ENCODE measurements around the gene MRPL1. TPM values are rescaled to one million over a fixed set of nuclear protein-coding genes. Genes with fewer than 3 reads are reported as not detected.
A peak's percentile ranks its signal among the peaks of the same experiment; 100 is the strongest.
"Not testable (repeated sequence)": the region's sequence is repeated elsewhere in the genome, so short reads cannot be mapped to it uniquely, and the experiment has no call there.

MRPL1 gene
- total RNA-seq, 1 donor from 2014 or later = 52.3 TPM

DNA sequence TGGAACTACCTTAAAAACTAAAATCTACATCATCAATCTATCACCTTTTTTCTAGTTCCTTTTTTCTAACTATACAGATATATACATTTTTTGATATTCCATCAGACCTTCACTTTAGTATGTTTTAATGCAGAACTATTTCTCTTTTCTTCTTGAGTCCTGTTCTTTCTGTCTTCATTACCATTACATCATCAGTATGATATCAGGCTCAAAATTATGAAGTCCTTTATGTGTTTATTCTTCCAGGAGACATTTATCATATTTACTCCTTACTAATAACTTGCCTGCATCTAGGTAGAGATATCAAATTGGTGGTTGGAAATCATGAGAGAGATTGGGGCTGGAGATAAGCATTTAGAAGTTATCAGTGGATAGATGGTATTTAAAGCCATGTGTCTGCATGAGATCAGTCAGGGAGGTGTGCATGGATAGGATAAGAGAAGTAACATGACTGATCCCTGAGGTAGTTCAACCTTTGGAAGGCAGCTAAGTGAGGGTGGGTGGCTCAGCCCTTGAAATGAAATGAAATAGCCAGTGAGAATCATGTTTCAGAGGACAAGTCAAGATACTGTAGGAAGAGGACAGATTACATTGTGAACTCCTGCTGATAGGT, 43.1 kb downstream of the MRPL1 start:
- intact Hi-C loops (cut with micrococcal nuclease) = no loop called here
- no peak for DNase-seq
- ATAC-seq = no peak

DNA sequence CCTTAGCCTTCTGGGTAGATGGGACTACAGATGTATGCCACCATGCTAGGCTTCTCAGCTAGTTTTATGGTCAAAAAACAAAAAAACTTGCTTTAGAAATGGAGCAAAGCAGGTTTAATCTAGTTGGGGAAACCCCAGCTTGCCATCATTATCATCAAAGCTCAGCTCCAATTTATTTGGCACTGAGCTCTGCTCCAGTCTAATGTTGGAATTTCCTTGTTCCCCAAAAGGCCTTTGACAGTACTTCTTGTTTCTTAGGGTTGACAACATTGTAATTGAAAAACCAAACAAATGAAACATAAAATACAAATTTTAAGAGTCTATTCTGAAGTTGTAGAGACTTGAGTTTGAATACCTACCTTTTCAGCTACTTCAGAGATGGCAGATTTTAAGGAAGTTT, 48.0 kb downstream of the MRPL1 start:
- DNase-seq (no peak), ATAC-seq (no peak)
- intact Hi-C loops (cut with micrococcal nuclease) = no loop called here

GRCh38 chr4:77911091-77911490, 48.5 kb downstream of the MRPL1 start:
- ATAC-seq = no peak
- DNase-seq = no peak
- intact Hi-C loops (cut with micrococcal nuclease) = no loop called here

DNA sequence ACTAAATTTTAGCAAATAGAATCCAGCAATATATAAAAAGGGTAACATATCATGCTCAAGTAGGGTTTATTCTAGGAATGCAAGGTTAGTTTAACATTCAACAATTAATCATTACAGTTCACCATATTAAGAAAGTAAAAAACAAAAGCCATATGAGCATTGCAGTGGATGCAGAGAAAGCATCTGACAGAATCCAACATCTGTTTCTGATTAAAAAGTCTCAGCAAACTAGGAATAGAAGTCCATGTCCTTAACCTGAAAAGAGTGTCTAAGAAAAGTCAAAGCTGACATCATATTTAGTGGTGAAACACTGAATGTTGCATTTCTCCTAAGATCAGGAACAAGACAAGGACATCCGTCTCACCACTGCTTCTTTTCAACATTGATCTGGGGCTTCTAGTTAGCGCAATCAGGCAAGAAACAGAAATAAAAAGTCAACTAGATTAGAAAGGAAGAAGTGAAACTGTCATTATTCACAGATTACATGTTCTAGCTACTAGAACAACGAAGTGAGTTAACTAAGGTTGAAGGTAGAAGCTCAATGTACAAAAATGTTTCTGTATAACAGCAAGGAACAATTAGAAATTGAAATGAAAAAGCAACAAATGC, 49.3 kb downstream of the MRPL1 start:
- intact Hi-C loops (cut with micrococcal nuclease) = no loop called here
- no peak for ATAC-seq
- no peak for DNase-seq

- intact Hi-C loops (cut with micrococcal nuclease) = no loop called here
- DNase-seq (no peak), ATAC-seq (no peak)
Observed at GRCh38 chr4:77913348-77913747, 50.7 kb downstream of the MRPL1 start.

DNA sequence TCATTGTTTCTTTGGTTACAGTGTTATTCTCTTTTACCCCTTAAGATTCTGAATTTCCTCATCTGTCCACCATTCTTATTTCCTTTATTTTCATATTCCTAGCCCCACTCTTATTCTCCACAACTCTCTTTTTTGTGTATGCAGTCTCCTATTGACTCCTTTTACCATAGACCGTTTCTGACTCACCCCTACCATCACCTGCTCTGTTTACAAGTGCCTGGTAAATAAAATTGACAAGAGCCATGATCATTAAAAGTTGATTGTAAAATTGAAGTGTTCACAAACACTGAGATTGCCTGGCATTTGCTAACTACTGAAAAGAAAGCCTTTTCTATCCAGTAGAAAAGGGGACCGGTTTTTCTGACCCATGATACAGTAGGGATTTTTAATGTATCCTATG, 54.4 kb downstream of the MRPL1 start:
- ATAC-seq = no peak
- intact Hi-C loops (cut with micrococcal nuclease) = no loop called here
- no peak for DNase-seq

GRCh38 chr4:77917601-77918000, 55.0 kb downstream of the MRPL1 start:
- DNase-seq (no peak), ATAC-seq (no peak)
- intact Hi-C loops (cut with micrococcal nuclease) = no loop called here

DNA sequence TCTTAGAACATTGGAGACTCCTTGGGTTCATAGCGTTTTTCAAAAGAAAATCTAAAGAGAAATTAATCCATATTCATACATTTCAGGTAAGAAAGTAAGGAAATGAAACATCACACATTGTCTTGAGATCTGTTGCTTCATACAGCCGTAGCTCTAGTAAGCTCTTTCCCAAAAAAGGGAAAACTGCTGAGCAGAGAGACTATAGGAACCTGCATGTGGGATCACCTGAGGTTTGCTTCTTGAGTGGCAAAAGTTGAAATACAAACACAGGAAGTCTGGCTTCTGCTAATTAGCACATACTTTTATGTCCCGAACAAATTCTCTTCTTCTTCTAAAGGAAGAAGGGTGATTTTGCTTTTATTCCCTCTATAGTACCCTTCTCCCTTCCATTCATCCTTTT, 57.7 kb downstream of the MRPL1 start:
- intact Hi-C loops (cut with micrococcal nuclease) = no loop called here
- no peak for DNase-seq
- ATAC-seq = no peak

GRCh38 chr4:77921701-77922100, 59.1 kb downstream of the MRPL1 start:
- intact Hi-C loops (cut with micrococcal nuclease) = no loop called here

GRCh38 chr4:77922158-77923094, 59.8 kb downstream of the MRPL1 start:
- no peak for DNase-seq
- ATAC-seq = no peak
- intact Hi-C loops (cut with micrococcal nuclease) = no loop called here

More at GRCh38 chr4:77921701-77922100, 59.1 kb downstream of the MRPL1 start:
- peak; percentile 47 for ATAC-seq
- no peak for DNase-seq

- no peak for ATAC-seq
- no peak for DNase-seq
- intact Hi-C loops (cut with micrococcal nuclease) = no loop called here
Observed at GRCh38 chr4:77927991-77928925, 65.6 kb downstream of the MRPL1 start.

GRCh38 chr4:77930154-77930639, 67.6 kb downstream of the MRPL1 start:
- no peak for ATAC-seq
- intact Hi-C loops (cut with micrococcal nuclease) = no loop called here

GRCh38 chr4:77930876-77931275, 68.2 kb downstream of the MRPL1 start:
- no peak for DNase-seq
- ATAC-seq = no peak
- intact Hi-C loops (cut with micrococcal nuclease) = no loop called here

More at GRCh38 chr4:77930154-77930639, 67.6 kb downstream of the MRPL1 start:
- no peak for DNase-seq

GRCh38 chr4:77931452-77932135, 69.0 kb downstream of the MRPL1 start:
- DNase-seq (no peak), ATAC-seq (peak; percentile 51)
- intact Hi-C loops (cut with micrococcal nuclease) = no loop called here

- ATAC-seq (no peak), DNase-seq (no peak)
- intact Hi-C loops (cut with micrococcal nuclease) = no loop called here
Observed at GRCh38 chr4:77938560-77938959, 75.9 kb downstream of the MRPL1 start.

DNA sequence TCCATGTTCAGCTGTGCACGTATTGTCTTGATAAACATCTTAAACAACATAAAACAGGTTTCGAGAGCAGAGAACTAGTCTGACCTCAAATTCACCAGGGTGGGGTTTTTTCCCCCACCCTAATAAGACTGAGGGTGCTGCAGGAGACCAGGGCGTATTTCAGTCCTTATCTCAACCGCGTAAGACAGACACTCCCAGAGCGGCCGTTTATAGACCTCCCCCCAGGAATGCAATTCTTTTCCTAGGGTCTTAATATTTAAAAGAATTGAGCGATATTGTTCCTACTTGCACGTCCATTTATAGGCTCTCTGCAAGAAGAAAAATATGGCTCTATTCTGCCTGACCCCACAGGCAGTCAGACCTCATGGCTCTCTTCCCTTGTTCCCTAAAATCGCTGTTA, 83.3 kb downstream of the MRPL1 start:
- intact Hi-C loops (cut with micrococcal nuclease); ATAC-seq; DNase-seq: not testable (repeated sequence)

DNA sequence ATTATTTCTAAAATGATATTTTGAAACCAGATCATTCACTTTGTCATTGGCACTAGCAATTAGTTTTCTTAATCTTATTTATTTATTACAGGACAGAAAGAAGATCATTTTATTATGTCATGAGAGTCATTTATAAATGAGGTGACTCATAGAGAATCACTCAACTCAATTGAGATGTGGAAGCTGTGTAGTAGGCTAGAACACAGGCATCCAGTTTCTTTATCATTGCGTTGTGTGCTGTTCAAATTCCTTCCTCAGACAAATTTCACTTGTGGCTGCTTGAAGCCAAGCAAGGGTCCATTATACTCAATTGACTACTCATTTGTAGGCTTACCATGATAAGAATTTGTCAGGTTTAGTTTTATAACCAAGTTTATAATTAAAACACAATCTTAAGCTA, 87.6 kb downstream of the MRPL1 start:
- ATAC-seq (no peak), DNase-seq (no peak)
- intact Hi-C loops (cut with micrococcal nuclease) = no loop called here

DNA sequence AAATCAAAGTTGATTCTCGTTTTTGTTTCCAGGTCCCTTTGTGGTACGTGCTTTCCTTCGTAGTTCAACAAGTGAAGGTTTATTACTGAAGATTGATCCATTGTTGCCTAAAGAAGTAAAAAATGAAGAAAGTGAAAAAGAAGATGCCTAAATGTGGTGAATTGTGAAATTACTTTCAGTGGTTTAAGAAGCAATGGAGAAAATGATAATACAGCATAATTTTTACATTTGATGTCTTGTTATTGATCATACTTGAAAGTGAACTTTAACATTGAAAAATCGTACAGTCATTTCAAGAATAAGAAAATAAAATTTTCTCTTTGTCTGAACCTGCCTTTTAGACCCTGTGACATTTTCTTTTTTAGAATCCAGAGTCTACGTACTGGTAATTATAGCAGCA, 89.8 kb downstream of the MRPL1 start:
- no peak for ATAC-seq
- intact Hi-C loops (cut with micrococcal nuclease) = no loop called here
- no peak for DNase-seq

Measured in left ventricle myocardium superior (tissue), 1 donor.